DND-41 (cell line): ENCODE data around the gene GALK1.

Experiments
- ATAC-seq: fragments of 200-7000 bp; cut with Tn5 transposase; 3 replicates; pipeline ENCODE4 v1.9.1; 2021; ENCODE audit warnings: low read depth; ENCODE audit not compliant: insufficient read depth
- DNase-seq: peaks from one replicate; pipeline ENCODE4 v3.0.0-alpha.2; 2020
- H2AFZ ChIP-seq: 2 replicates; pipeline ENCODE4 v1.6.0; 2012; ENCODE audit warnings: low read depth, low read length
- H3K27ac ChIP-seq: 2 replicates; pipeline ENCODE4 v1.5.1; 2012; ENCODE audit warnings: low read length, inconsistent platforms
- H3K27me3 ChIP-seq: fragments of 200-600 bp; sonication (generic); 2 replicates; pipeline ENCODE4 v1.6.0; 2012; ENCODE audit warnings: low read length, mild to moderate bottlenecking, inconsistent platforms; ENCODE audit not compliant: insufficient read depth, poor library complexity
- H3K36me3 ChIP-seq: 2 replicates; pipeline ENCODE4 v1.5.1; 2012; ENCODE audit warnings: low read length, inconsistent platforms; ENCODE audit not compliant: insufficient read depth
- H3K4me1 ChIP-seq: 2 replicates; pipeline ENCODE4 v1.5.1; 2012; ENCODE audit warnings: mild to moderate bottlenecking, low read length; ENCODE audit not compliant: insufficient read depth
- H3K4me2 ChIP-seq: 2 replicates; pipeline ENCODE4 v1.6.0; 2012; ENCODE audit warnings: mild to moderate bottlenecking, moderate library complexity, low read length, inconsistent platforms; ENCODE audit not compliant: insufficient read depth
- H3K4me3 ChIP-seq, 2 experiments: fragments of 200-600 bp in 1 of 2; shearing (Covaris generic) in 1 of 2; 2 replicates each; pipeline ENCODE4 v1.5.1; 2012 to 2016; ENCODE audit warnings: inconsistent platforms in 2 of 2, low read length in 2 of 2, mild to moderate bottlenecking in 2 of 2, low read depth in 1 of 2, moderate library complexity in 1 of 2
- H3K79me2 ChIP-seq: 2 replicates; pipeline ENCODE4 v1.6.0; 2012; ENCODE audit warnings: low read length, inconsistent platforms; ENCODE audit not compliant: insufficient read depth
- H3K9ac ChIP-seq: 2 replicates; pipeline ENCODE4 v1.6.0; 2012; ENCODE audit warnings: low read depth, mild to moderate bottlenecking, inconsistent platforms, low read length, moderate library complexity
- H3K9me3 ChIP-seq: 2 replicates; pipeline ENCODE4 v1.5.1; 2012; ENCODE audit warnings: low read length, moderate library complexity, mild to moderate bottlenecking, inconsistent platforms; ENCODE audit not compliant: insufficient read depth, severe bottlenecking
- H4K20me1 ChIP-seq: 2 replicates; pipeline ENCODE4 v1.6.0; 2012; ENCODE audit warnings: low read length; ENCODE audit not compliant: insufficient read depth
- CTCF ChIP-seq: IDR thresholded peaks from 2 replicates; pipeline ENCODE4 v1.5.1; 2012; ENCODE audit warnings: borderline replicate concordance, low read length, moderate library complexity, mild to moderate bottlenecking; ENCODE audit not compliant: poor library complexity, severe bottlenecking; ENCODE audit errors: extremely low read depth
- EZH2 ChIP-seq: IDR thresholded peaks from 3 replicates; pipeline ENCODE4 v1.6.1; 2012; ENCODE audit warnings: borderline replicate concordance, low read depth, mild to moderate bottlenecking, moderate library complexity, low read length, inconsistent platforms; ENCODE audit not compliant: severe bottlenecking

The GALK1 gene

GRCh38 chr17:75799402-75799801 lies 34.4 kb upstream of the GALK1 start:
- no peak overlapping the region for H3K4me2 ChIP-seq
- H3K79me2 ChIP-seq = peaks cover 84% of the 10 kb centered on the region
- ATAC-seq (no peak), DNase-seq (no peak)
- no peak overlapping the region for H3K4me3 ChIP-seq
- TF ChIP-seq CTCF = no peak
- no peak for TF ChIP-seq EZH2
- H3K4me1 ChIP-seq = no peaks in the 10 kb centered on the region
- peaks cover 75% of the 10 kb centered on the region for H3K36me3 ChIP-seq
- peaks cover 25% of the 10 kb centered on the region for H4K20me1 ChIP-seq
- H3K27ac ChIP-seq = no peak overlapping the region
- no peaks in the 10 kb centered on the region for H3K27me3 ChIP-seq
- no peak overlapping the region for H3K9ac ChIP-seq
- H3K9me3 ChIP-seq = no peaks in the 10 kb centered on the region
- no peak overlapping the region for H2AFZ ChIP-seq

GRCh38 chr17:75795820-75796607 lies 31.0 kb upstream of the GALK1 start:
- DNase-seq = no peak
- H3K9me3 ChIP-seq = no peaks in the 10 kb centered on the region
- no peak for ATAC-seq
- H3K27ac ChIP-seq = no peak overlapping the region
- H3K4me3 ChIP-seq = no peak overlapping the region
- no peak overlapping the region for H2AFZ ChIP-seq
- peaks cover 87% of the 10 kb centered on the region for H3K36me3 ChIP-seq
- no peaks in the 10 kb centered on the region for H3K4me1 ChIP-seq
- no peaks in the 10 kb centered on the region for H3K27me3 ChIP-seq
- H3K9ac ChIP-seq = no peak overlapping the region
- peaks cover 89% of the 10 kb centered on the region for H3K79me2 ChIP-seq
- H4K20me1 ChIP-seq = peaks cover 23% of the 10 kb centered on the region
- no peak for TF ChIP-seq EZH2
- TF ChIP-seq CTCF = no peak
- no peak overlapping the region for H3K4me2 ChIP-seq

- no peaks in the 10 kb centered on the region for H3K27me3 ChIP-seq
- H3K4me1 ChIP-seq = no peaks in the 10 kb centered on the region
- peaks cover 95% of the 10 kb centered on the region for H3K79me2 ChIP-seq
- H3K36me3 ChIP-seq = peaks cover 70% of the 10 kb centered on the region
- no peak for DNase-seq
- H2AFZ ChIP-seq = no peak overlapping the region
- H3K27ac ChIP-seq = no peak overlapping the region
- H3K9me3 ChIP-seq = no peaks in the 10 kb centered on the region
- no peak overlapping the region for H3K4me2 ChIP-seq
- no peak overlapping the region for H3K4me3 ChIP-seq
- peaks cover 22% of the 10 kb centered on the region for H4K20me1 ChIP-seq
- H3K9ac ChIP-seq = no peak overlapping the region
- ATAC-seq = no peak
- no peak for TF ChIP-seq CTCF
- no peak for TF ChIP-seq EZH2
Observed at GRCh38 chr17:75793460-75793859, 28.5 kb upstream of the GALK1 start.

GRCh38 chr17:75791254-75791653 lies 26.3 kb upstream of the GALK1 start:
- peaks cover 12% of the 10 kb centered on the region for H3K4me1 ChIP-seq
- H3K27ac ChIP-seq = no peak overlapping the region
- no peak overlapping the region for H3K9ac ChIP-seq
- no peaks in the 10 kb centered on the region for H3K9me3 ChIP-seq
- H2AFZ ChIP-seq = no peak overlapping the region
- H3K4me3 ChIP-seq = no peak overlapping the region
- no peaks in the 10 kb centered on the region for H3K27me3 ChIP-seq
- ATAC-seq (no peak), DNase-seq (no peak)
- TF ChIP-seq EZH2 = no peak
- TF ChIP-seq CTCF = no peak
- H4K20me1 ChIP-seq = peaks cover 20% of the 10 kb centered on the region
- peaks cover 98% of the 10 kb centered on the region for H3K79me2 ChIP-seq
- H3K36me3 ChIP-seq = peaks cover 60% of the 10 kb centered on the region
- H3K4me2 ChIP-seq = no peak overlapping the region
